G401.6 (cell line): ENCODE measurements around the gene CENPO.

Experiments
- FAIRE-seq: peaks from 2 replicates; lab custom pipeline; 2012; peaks lifted over from hg19 to GRCh38; lab: Jason Lieb, UNC

Gene CENPO

DNA sequence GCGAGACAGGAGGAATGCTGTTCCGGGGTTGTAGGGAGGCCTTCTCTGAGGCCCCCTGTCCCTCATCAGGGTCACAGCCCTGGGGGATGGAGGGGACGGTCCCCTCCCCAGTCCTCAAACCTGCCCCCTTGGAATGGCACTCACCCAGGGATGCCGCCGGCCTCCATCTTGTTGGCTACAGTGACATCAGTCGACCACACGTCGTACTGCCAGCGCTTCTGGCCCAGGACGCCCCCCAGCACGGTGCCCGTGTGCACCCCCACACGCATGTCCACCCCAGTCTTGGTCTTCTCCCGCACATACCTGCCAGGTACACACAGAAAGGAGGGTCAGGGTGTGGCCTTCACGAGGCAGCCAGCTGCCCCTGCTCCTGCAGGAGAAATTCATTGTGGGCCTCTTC is 46.5 kb downstream of the CENPO start:
- no peak for FAIRE-seq

DNA sequence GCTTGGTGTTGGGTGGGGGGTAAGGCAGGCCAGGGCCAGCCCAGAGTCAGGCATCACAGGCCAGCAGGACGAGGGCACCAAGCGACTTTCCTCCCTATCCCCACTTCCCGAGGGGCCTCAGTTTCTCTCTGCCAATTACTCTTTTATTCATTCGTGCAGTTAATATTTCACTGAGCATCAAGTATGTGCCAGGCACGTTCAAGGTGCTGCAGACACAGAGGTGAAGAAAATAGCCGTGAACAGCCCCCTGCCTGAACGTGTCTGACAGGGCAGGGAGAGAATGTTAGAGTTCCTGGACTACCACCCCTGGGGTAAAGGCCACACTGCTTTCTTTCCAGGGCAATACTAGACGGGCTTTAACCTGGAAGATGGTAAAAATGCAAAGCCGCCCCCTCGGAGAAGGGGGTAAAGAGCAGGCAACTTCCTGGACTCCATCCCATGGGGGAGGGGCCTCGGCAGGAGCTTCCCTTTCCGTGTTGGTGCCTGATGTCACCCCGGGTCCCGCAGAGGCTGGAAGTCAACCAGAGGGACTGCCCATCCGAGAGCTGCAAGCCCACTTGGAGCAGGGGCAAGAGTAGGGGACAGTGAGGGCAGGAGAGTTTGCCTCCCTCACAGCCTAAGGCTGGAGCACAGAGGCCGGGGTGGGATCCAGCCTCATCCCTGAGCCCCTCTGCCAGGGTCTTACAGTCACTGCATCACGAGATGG is 47.1 kb downstream of the CENPO start:
- no peak for FAIRE-seq

DNA sequence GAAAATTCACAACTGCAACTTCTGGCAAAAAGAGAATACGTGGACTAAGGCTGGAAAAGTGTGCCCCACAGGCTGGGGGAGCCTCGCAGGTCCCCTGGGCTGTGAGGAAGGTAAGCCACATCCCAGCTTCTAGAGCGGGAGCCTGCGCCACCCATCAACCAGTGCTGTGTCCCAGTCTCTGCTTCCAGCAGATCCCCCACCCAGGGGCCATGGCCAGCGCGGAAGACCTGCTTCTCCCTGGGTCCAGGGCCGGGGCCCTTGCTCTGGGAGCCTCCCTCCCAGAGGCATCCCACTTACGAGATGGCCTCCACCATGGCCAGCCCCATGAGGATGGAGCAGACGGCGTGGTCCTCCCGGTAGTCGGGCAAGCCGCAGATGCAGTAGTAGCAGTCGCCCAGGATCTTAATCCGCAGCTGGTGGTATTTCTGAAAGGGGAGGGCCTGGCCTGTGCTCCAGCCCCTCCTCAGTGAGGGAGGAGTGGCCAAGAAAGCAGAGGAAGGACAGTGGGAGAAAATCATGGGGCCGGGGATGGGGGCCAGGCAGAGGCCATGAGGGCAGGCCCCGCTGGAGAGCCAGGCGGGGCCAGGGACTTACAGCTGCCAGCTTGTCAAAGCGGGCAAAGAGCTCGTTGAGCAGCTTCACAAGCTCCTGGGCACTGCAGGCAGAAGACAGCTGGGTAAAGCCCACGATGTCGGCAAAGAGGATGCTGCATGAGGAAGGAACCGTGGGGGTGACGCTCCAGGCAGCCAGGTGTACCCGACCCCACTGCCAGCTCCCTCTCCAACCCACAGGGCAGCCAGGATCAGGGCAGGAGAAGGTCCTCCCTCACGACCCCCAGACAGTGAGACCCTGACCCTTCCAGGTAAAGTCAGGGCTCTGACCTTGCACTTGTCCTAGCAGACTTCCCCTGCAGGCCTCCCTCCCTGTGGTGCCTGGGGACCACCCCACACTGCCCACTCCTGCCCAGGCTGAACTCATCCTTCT is 48.0 kb downstream of the CENPO start:
- FAIRE-seq = no peak

DNA sequence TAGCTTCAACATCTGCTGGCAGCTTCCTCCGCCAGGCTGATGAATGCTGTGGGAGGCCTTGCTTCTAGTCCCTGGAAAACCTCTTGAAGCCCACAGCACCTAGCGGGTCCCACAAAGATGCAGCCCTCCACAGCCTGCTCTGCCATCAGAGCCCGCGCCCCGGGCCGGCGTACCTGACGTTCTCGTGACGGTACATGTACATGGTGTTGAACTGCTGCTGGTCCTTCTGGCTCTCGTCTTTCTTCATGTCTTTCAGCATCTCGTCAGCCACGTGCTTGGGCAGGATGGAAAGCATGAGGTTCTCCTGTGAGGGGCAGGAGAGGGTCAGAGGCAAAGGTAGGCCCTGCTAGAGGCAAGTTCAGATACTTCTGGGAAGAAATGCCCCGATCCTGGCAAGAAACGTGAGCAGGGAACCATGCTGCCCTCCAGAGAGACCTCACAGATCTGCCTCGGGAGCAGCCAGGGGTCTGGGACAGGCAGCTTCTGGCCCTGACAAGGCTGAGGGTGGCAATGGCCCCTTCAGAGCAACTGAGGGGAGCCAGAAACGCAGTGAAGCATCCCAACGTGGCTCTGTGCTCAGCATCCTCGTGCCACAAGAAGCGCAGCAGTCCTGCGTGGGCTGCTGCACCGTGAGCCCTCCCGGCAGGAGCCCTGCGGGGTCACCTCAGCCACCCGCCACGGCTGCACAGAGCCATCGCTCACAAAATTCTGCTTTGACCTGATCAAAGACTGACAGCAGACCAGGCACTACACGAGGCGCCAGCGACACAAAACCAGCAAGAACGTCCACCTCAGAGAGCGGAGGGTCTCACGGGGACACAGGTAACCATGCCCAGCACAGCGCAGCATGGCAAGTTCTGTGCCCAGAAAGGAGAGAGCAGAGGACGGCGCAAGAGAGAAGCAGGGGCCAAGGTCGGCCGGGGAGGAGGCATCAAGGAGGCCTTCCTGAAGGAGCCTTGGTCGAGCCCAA is 49.1 kb downstream of the CENPO start:
- no peak for FAIRE-seq

DNA sequence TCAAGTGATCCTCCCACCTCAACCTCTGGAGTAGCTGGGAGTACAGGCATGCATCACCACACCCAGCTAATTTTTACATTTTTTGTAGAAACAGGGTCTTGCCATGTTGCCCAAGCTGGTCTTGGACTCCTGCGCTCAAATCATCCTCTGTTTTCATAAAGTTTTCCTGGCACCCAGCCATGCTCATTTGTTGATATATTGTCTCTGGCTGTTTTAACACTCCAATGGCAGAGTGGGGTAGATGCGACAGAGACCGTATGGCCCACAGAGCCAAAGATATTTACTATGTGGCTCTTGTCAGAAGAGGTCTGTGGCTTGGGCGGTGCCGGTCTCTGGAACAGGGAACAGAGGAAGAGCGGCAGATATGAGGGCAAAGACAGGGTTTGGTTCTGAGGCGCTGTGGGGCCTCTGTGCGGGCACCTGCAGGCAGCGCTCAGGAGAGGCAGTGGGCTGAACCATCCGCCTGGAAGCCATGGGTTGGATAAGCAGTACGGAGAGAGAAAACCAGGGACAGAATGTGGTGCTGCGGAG is 50.2 kb downstream of the CENPO start:
- no peak for FAIRE-seq

DNA sequence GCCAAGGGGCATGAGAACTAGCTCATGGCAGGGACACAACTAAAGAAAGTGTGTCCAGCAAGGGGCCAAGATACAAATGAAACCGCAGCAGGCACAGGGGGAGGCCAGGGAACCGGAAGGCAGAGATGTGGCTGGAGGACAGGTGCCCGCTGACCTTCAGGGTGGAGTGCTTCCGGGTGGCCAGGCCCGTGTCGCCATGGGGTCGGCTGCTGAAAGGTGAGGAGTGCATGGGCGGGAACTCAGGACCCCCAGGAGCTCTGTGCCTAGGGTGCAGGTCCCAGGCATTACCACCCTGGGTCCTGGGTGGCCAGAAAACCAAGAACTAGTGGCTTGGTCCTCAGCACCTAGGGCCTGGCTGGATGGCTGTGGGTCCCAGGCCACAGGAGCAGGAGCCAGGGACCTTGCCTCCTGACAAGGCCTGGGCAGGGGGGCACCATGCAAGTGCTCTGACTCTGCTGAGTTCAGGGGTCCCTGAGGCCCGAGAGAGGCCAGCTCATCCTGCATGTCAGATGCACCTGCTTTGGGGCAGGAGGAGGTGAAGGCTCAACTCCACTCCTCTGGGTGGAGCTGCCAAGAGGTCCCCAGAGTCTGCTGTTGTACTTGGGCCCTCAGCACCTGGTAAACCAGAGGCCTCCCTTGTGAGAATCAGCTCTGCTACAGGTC is 50.9 kb downstream of the CENPO start:
- no peak for FAIRE-seq

DNA sequence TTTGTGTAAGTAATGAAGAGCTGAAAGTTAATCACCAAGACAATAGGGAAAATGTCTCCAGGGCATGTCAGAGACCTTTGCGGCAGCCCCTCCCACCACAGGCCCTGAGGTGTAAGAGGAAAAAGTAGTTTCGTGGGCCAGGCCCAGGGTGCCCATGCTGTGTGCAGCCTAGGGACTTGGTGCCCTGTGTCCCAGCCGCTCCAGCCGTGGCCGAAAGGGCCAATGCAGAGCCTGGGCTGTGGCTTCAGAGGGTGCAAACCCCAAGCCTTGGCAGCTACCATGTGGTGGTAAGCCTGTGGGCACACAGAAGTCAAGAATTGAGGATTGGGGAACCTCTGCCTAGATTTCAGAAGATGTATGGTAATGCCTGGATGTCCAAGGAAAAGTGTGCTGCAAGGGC is 52.5 kb downstream of the CENPO start:
- FAIRE-seq = no peak

DNA sequence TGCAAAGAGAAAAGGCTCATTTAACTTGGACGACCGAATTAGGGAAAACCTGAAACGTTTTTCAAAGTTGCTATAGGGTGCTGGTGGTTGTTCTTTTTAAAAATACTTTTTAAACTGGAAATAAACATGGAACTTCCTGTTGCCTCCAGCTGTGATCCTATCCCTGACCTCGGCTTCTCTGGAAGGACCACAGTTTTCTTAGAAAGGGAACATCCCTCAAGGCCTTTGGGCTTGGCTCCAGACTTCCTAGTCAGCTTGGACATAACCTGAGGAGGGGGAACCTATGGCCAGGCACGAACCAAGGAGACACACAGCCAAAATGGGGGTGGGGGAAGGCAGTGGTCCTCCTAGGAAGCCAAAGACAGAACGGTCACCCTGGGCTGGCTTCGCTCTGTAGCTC is 57.7 kb downstream of the CENPO start:
- FAIRE-seq = no peak

DNA sequence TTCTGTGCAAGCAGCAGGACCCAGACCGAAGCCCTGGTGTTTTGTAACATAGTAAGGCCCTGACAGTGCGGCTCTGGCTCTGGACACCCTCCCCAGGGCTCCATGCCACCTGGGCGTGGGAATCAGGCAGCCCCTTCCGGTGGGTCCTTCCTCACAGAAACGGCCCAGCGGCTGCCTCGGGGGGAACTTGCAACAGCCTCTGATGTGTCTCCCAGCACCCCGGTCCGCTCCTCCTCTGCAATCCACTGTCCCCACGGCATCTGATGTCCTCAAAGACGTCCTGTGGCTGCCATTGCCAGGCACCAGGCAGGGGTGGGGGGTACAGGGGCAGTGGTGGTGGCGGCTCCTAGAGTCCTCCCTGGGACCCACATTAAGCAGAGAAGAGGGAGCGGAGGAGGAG is 58.8 kb downstream of the CENPO start:
- no peak for FAIRE-seq

DNA sequence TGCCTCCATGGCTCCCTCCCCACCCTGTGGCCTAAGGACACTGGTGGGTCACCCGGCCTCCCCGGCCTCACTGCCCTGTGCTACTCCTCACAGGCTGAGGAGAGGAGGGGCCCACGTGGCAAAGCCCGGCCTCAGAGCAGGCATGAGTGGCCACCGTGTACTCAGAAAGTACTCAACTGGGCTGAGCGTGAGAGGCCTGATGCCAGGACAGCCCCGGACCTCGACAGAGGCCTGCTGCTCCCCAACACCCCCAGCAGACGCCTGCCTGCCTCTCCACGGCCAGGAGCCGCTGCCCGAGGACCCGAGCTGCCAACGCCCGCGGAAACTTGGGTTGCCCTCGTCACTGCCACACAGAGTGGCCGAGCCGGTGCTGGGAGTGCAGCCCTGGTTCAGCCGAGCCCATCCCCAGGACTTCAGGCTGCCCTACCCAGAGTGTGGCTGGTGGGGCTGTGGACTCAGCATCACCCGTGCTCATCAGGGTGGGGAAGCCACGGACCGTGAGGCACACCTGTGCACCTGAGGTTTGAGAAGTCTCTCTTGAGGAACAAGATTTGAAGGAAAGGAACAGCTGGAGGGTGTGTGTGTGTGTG is 59.3 kb downstream of the CENPO start:
- no peak for FAIRE-seq

DNA sequence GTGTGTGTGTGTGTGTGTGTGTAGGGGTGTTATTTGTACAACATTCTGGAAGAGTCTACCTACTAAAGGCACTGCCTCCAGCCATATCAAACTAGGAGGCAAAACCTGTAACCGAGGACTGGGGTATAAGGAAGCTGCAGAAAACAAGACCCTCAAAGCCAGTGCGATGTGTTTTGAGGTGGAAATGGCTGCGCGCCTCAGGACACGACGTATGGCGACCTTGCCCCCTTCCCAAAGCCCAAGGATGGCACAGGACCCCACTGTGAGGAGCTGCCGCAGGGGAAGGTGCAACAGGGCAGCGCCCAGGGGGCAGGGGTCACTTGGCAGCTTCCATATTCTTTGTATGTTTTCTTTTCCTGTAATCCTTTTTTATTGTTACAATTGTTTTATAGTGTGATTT is 59.8 kb downstream of the CENPO start:
- no peak for FAIRE-seq

DNA sequence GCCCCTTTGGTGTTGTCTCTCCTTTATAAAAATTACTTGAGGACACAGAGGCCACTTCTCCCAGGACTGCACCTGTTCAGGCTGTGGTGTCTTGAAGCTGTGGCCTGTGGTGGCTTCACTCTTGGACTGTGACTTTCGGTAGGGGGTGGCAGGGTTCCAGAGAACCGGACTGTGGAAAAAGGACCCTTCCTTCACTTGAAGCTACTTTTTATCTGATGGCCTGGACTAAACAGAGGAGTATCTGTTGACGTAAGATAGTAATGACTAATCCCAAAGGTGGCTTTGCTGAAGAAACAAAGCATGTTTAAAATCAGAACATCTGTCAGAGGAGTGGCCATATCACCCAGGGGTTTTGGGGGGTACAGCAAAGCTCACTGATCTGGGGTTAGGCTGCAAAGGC is 60.8 kb downstream of the CENPO start:
- FAIRE-seq = no peak

DNA sequence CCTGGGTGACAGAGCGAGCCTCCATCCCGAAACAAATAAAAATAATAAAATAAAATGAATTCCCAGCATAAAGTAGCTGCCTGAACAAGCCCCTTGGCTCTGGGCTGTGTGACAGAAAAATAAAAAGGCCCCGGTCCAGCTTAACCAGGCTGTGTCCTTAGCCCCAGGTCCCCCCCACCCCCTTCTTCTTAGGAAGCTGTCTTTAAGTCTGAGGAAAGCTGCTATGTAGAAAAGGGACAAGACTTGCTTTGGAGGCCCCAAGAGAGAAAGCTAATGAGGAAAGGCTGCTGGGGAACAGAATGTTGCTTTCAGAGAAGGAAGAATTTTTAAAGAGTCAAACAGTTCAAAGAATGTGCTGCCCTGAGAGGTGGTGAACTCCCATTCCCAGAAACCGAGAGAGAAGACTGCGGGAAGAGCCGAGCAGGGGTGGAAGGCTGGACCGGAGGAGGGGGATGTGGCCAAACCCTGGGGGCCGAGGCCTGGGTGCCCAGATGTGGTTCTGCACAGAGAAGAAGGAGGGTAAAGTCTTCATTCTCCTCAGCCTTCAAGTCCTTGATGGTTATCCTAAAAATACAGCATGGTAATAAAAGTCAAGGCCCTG is 61.9 kb downstream of the CENPO start:
- FAIRE-seq = no peak

DNA sequence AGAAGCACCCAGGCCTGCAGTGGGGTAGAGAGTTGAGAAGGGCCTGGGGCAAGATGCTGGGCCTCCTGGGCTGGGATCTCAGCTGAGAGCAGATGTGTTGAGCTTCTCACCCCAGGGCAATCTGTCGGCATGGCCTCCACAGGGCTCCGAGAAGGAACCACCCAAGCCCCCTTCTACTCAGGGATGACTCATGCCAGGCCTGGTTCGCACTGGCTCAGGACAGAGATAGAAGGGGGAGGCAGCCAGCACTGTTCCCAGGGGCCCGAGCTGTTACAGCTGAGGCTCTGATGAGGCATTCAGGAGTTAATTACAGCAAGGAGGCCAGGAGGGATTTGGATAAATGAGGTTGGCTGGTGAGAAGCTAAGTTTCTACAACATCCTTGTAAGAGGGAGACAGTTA is 62.5 kb downstream of the CENPO start:
- no peak for FAIRE-seq

DNA sequence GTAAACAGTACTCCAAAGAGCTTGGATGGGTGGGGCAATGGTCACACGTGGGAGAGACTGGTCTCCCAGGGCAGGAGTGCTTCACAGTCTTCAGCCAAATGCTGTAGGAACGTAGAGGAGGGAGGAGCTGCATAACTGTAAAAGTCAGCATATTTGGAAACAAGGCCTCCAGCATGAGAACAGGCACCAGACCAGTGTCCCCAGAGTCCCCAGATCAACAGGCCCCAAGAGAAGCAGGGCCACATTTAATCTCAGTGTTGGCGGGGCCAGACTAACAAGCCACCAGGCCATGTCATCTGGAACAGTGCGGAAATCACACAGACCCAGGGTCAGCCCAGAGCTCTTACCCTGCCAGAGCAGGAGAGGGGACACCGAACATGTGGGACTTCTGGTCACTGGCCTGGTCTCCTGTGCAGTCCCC is 63.6 kb downstream of the CENPO start:
- FAIRE-seq = no peak

DNA sequence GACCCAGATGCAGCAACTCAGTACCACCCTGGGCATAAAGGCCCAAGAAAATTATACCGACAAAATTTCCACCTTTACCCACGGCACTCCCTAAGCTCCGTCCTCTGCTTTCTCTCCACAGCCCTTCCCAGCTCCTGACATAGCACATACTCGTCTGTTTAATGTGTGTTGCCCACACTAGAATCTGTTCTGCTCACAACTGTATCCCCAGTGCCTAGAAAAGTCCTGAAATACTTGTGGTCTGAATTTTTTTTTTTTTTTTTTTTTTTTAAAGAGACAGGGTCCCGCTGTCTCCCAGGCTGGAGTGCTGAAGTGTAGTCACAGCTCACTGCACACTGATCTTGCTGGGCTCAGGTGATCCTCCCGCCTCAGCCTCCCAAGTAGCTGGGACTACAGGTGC is 64.5 kb downstream of the CENPO start:
- no peak for FAIRE-seq

DNA sequence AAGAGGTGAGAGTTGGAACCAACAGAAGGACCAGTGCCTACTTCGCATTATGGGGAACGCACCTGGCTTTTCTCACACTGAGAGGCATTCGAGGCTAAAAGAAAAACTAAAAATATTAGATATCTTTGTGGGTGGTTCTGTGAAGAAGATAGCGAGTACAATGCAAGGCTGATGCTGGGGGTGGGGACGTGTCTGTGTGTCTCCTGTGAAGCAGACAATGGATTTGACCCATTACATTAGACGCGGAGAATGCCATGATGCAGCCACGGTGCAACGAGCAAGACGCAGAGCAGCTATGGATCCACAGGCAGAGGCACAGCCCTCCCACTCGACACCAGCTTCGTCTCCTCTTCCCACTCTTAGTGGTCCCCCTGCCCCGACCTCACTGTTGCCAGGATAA is 65.8 kb downstream of the CENPO start:
- FAIRE-seq = no peak

DNA sequence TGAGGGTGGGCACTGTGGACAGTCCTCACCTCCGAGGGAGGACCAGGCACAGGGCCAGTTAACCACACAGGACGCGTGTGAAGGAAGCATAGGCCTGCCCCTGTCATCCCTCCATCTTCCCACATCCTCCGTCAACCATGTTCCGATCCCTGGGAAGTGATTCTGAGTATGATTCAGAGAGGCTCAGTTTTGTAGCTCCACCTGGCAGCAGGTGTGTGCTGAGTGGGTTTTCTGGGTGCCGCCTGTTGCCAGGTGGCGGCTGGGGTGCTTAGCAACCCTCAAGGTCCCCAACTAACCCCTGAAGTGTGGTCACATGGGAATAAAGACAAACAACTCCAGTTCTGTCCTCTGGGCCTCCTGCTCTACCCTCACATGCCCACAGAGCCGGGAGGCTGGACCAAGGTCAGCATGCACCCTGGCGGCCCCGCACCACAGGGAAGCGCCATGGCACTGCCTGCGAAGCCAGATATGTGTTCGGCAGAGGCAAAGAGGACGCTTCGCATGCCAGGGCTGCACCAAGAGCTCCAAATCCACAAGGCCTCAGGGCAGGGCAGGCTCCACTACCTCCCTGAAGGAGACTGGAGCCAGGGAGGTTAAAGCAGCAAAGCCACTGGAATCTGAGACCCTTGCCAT is 66.9 kb downstream of the CENPO start:
- no peak for FAIRE-seq

DNA sequence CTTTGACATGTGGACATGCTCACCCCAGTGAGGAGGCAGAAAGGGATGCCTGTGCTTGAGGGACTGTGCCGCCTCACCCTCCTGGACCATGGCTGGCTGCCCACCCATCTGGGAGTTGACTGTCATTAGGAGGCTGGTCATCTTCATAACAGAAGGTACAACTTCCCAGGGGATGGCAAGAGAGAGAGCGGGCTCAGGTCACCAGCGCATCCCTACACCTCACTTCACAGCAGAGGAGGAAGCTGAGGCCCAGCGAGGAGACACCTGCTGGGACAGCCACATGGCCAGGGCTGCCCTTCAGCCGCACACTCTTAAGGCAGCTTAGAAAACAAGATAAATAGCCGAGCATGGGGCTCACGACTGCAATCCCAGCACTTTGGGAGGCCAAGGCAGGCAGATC is 67.4 kb downstream of the CENPO start:
- FAIRE-seq = no peak

DNA sequence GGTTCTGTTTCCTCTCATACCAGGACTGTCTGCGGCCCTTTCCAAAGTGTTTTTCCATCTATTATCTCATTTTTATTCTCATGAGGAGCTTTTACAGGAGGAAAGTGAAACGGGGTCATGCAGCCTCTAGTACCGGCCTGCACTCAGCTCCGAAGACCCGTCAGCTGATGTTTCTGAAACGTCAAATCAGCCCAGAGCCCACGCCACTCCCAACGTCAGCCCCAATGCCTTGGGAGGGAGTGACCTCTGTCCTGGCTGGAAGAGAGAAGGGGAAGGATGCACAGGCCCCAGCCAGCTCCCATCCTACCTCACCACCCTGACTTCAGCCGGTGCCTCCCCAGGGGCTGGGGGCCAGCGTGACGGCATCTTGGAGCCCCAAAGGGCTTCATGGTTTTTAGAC is 68.3 kb downstream of the CENPO start:
- FAIRE-seq = no peak
